Progenitor cell of endocrine pancreas (in vitro differentiated cells): ENCODE measurements around the gene AWAT2. TPM values are rescaled to one million over a fixed set of nuclear protein-coding genes. Genes with fewer than 3 reads are reported as not detected.

Source experiments
- DNase-seq: peaks from one replicate; pipeline ENCODE4 v3.0.0; 2021; ENCODE audit warnings: low spot score; ENCODE audit not compliant: unreplicated experiment
- H3K27ac Mint-ChIP-seq: 2 replicates; pipeline ENCODE4 v1.8.0; 2021; ENCODE audit warnings: mild to moderate bottlenecking, moderate library complexity, mixed read lengths
- H3K27me3 Mint-ChIP-seq: 2 replicates; pipeline ENCODE4 v1.8.0; 2021; ENCODE audit warnings: mixed read lengths
- H3K36me3 Mint-ChIP-seq: 2 replicates; pipeline ENCODE4 v1.8.0; 2022; ENCODE audit warnings: mixed read lengths; ENCODE audit not compliant: insufficient read depth
- H3K4me1 Mint-ChIP-seq: 2 replicates; pipeline ENCODE4 v1.8.0; 2021; ENCODE audit warnings: low read depth, mixed read lengths
- H3K4me3 Mint-ChIP-seq: 2 replicates; pipeline ENCODE4 v1.8.0; 2021; ENCODE audit warnings: low read depth, mild to moderate bottlenecking, moderate library complexity, mixed read lengths
- H3K9me3 Mint-ChIP-seq: 2 replicates; pipeline ENCODE4 v1.8.0; 2021; ENCODE audit warnings: low read depth, mixed read lengths
- total RNA-seq: library from RNA; stranded (reverse); gene quantifications from 2 replicates; pipeline ENCODE4 v1.2.1, GENCODE V29; 2021
- TF ChIP-seq, protein P1 (sequence below): fragments of 200-600 bp; sonication (generic); IDR thresholded peaks from one replicate; pipeline ENCODE4 v1.5.0; 2021; ENCODE audit warnings: antibody characterized with exemption, mild to moderate bottlenecking; ENCODE audit not compliant: unreplicated experiment

AWAT2 gene
- total RNA-seq, 1 donor from 2014 or later = not detected

DNA sequence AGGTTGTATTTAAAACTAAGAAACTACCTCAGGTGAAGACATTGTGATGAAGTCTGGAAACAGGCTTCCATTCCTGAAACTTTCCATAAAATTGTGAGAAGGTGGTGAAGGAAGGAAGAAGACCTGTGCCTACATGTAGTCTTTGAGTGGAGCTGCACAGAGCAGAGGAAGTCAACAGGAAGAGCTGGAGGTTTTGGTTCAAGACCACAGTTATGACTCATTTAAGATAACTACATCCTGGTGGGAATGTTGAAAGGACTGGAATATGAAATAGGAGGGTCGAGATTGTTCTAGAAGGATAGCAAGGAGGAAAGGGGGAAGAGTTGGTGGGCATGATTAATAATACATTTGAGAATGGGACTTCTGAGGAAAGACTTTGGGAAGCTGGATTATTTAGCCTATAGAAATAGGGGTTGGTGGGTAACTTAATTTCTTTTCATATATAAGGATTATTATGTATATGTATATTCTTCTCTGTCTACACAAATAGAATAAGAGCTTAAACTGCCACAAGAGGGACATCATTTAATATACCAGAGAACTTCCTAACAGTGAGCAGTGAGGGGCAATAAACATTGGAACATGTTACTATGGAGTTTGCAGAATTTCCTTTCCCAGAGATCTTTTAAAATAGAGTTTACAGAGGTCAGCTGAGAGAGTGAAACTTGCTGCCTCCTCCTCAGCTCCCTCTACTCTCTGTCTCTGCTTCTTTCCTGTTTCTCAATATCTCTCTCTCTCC, 23.5 kb downstream of the AWAT2 start:
- TF ChIP-seq, protein P1, sequence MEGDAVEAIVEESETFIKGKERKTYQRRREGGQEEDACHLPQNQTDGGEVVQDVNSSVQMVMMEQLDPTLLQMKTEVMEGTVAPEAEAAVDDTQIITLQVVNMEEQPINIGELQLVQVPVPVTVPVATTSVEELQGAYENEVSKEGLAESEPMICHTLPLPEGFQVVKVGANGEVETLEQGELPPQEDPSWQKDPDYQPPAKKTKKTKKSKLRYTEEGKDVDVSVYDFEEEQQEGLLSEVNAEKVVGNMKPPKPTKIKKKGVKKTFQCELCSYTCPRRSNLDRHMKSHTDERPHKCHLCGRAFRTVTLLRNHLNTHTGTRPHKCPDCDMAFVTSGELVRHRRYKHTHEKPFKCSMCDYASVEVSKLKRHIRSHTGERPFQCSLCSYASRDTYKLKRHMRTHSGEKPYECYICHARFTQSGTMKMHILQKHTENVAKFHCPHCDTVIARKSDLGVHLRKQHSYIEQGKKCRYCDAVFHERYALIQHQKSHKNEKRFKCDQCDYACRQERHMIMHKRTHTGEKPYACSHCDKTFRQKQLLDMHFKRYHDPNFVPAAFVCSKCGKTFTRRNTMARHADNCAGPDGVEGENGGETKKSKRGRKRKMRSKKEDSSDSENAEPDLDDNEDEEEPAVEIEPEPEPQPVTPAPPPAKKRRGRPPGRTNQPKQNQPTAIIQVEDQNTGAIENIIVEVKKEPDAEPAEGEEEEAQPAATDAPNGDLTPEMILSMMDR = no peak
- Mint-ChIP-seq H3K36me3 (peaks cover 1% of the 10 kb centered on the region), H3K4me3 (no peak overlapping the region), H3K9me3 (peaks cover 3% of the 10 kb centered on the region), H3K27ac (no peak overlapping the region), H3K4me1 (peaks cover 1% of the 10 kb centered on the region), H3K27me3 (no peaks in the 10 kb centered on the region)
- no peak for DNase-seq

DNA sequence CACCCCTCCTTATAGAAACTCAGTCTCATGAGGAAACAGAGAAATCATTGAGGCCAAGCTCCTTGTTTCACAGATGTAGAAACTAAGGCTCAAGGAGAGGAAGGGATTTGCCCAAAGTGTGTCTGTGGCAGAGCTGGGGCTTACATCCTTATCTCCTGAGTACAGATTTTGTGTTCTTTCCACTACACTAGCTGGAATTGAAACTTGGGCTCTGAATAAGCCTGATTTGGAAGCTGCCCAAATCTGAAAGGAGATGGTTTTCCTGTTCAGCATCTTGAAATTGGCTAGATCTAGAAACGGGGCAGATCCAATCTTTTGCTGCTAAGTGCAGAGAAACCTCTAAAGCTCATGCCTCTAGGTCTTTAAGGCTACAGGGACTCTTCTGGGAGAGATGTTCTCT, 24.3 kb downstream of the AWAT2 start:
- no peak overlapping the region for H3K4me3 Mint-ChIP-seq

DNA sequence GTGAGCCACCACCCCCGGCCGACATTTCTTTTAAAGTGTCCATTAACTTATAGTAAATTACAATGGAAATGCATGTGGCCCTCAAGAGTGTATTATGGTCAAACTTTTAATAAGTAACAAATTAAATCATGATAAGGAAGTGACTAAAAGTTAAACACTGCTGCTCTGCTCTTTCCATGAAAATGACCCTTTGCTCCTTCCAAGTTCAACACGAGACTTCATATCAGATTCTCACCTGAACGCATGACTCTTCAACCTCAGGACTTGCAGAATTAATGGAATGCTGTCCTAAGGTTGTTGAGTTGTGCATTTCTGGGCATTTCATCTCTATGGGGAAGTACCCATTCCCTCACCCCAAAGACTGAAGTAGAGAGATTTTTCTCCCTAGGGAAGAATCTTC, 27.1 kb downstream of the AWAT2 start:
- H3K27me3 Mint-ChIP-seq = no peaks in the 10 kb centered on the region
- H3K9me3 Mint-ChIP-seq = peaks cover 23% of the 10 kb centered on the region
- H3K4me3 Mint-ChIP-seq = no peak overlapping the region
- H3K36me3 Mint-ChIP-seq = peaks cover 1% of the 10 kb centered on the region
- TF ChIP-seq, protein P1 = no peak
- DNase-seq = no peak
- peaks cover 1% of the 10 kb centered on the region for H3K4me1 Mint-ChIP-seq
- H3K27ac Mint-ChIP-seq = no peak overlapping the region

More for the DNA sequence above, 24.3 kb downstream of the AWAT2 start:
- Mint-ChIP-seq H3K9me3 (peaks cover 3% of the 10 kb centered on the region), H3K36me3 (peaks cover 1% of the 10 kb centered on the region), H3K4me1 (peaks cover 1% of the 10 kb centered on the region), H3K27ac (no peak overlapping the region), H3K27me3 (no peaks in the 10 kb centered on the region)
- TF ChIP-seq, protein P1 = no peak
- no peak for DNase-seq

DNA sequence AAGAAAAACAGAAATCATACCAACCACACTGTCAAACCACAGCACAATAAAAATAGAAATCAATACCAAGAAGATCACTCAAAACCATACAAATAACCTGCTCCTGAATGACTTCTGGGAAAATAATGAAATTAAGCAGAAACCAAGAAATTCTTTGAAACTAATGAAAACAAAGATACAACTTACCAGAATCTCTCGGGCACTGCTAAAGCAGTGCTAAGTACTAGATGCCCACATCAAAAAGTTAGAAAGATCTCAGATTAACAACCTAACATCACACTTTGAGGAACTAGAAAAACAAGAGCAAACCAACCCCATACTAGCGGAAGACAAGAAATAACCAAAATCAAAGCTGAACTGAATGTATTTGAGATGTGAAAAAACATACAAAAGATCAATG, 33.2 kb downstream of the AWAT2 start:
- Mint-ChIP-seq H3K4me1 (no peaks in the 10 kb centered on the region), H3K36me3 (peaks cover 1% of the 10 kb centered on the region), H3K4me3 (no peak overlapping the region), H3K27me3 (no peaks in the 10 kb centered on the region), H3K27ac (no peak overlapping the region), H3K9me3 (peaks cover 49% of the 10 kb centered on the region)
- TF ChIP-seq, protein P1 = no peak
- DNase-seq = no peak

DNA sequence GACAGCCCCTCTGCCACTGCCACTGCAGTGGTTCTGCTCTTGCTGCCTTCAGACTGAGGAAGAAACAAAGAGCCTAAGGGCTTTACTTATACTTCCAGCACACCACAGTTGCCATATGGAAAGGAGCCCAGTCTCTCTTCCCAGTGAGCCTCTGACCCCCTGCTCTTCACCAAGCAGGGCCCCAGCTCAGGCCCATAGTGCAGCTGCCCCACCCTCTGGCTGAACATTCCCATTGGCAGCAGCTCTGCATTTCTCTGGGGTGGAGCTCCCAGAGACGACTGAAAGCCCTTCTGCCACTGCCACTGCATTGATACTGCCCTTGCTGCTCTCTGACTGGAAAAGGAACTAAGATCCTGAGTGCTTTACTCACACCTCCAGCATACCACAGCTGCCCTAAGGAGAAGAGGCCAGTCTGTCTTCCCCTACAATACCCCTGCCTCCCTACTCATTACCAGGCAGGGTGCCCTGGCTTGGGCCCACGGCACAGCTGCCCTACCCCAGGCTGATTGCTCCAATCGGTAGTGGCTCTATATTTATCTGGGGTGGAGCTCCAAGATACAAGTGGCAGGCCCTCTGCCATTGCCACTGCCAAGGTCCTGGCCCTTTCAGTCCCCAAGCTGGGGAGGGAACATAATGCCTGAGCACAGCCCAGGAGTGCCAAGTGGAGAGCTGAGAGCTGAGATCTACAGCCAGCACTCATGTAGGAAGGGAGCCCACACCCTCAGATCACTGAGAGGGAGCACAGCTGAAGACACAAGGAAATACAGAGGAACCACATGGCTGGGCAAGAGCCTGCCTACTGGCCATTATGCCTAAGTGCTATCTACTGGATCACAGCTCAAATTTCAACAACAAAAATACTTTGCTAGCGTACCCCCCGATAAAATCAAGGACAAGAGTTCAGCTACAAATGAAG, 36.0 kb downstream of the AWAT2 start:
- Mint-ChIP-seq H3K4me3 (no peak overlapping the region), H3K4me1 (no peaks in the 10 kb centered on the region), H3K9me3 (peaks cover 42% of the 10 kb centered on the region), H3K36me3 (no peaks in the 10 kb centered on the region), H3K27me3 (no peaks in the 10 kb centered on the region), H3K27ac (no peak overlapping the region)
- DNase-seq = no peak
- TF ChIP-seq, protein P1 = no peak
